K562 (cell line): ENCODE data around the gene TCEAL5. TPM values are rescaled to one million over a fixed set of nuclear protein-coding genes. Genes with fewer than 3 reads are reported as not detected.

Experiments used
- ATAC-seq: fragments of 200-7000 bp; cut with Tn5 transposase; 3 replicates; pipeline ENCODE4 v1.9.1; 2020; ENCODE audit warnings: moderate library complexity
- BruUV-seq: library from RNA; stranded (reverse); fragments of 400-500 nt; replicated peaks from 2 replicates; lab custom pipeline; 2021; lab: Mats Ljungman, UMichigan
- CTCF ChIA-PET: fragments of 300-600 bp; formaldehyde crosslinking; extraction: SDS; loops from one replicate; lab custom pipeline; 2021; ENCODE audit warnings: low intra/inter-chr PET ratio; lab: Yijun Ruan, JAX
- POLR2A ChIA-PET: fragments of 300-600, 350-650 bp; sonication (Branson Sonifier 250); formaldehyde crosslinking; extraction: SDS; loops from one replicate; lab custom pipeline; 2021; ENCODE audit warnings: antibody characterized with exemption, inconsistent platforms; lab: Yijun Ruan, JAX
- DNase-seq, 4 experiments: peaks; one replicate each; pipeline versions ENCODE4 v3.0.0 to v3.0.0-alpha.2; 2011 to 2018; ENCODE audit warnings: low spot score in 3 of 4, mixed read lengths in 3 of 4; ENCODE audit errors: extremely low read depth in 1 of 4
- FAIRE-seq: peaks from 2 replicates; lab custom pipeline; 2011; peaks lifted over from hg19 to GRCh38; lab: Jason Lieb, UNC
- H2AFZ ChIP-seq: 2 replicates; pipeline ENCODE4 v1.6.0; 2011; ENCODE audit warnings: low read depth, low read length, control low read depth, inconsistent platforms
- H3K27ac ChIP-seq: fragments of 200-600 bp; 3 replicates; pipeline ENCODE4 v1.8.0; 2011; ENCODE audit warnings: low read depth, mild to moderate bottlenecking, control low read depth, inconsistent platforms, low read length, moderate library complexity, mixed read lengths; ENCODE audit errors: extremely low read depth
- H3K27me3 ChIP-seq, 2 experiments: fragments of 300-600 bp in 1 of 2; 2 replicates in 1 of 2; 3 replicates in 1 of 2; pipeline versions ENCODE4 v1.6.0 to v1.8.0; 2011; ENCODE audit warnings: inconsistent platforms in 2 of 2, low read length in 2 of 2, mild to moderate bottlenecking in 1 of 2, mixed read lengths in 1 of 2, moderate library complexity in 1 of 2; ENCODE audit not compliant: control insufficient read depth in 2 of 2, insufficient read depth in 2 of 2
- H3K36me3 ChIP-seq: fragments of 300-600 bp; 3 replicates; pipeline ENCODE4 v1.8.0; 2011; ENCODE audit warnings: mild to moderate bottlenecking, low read length, inconsistent platforms; ENCODE audit not compliant: control insufficient read depth, insufficient read depth
- H3K4me1 ChIP-seq, 2 experiments: fragments of 200-600 bp in 1 of 2; replicated peaks in 1 of 2; 2 replicates in 1 of 2; 3 replicates in 1 of 2; pipeline versions ENCODE4 v1.5.1 to v1.8.0; 2011; ENCODE audit warnings: inconsistent platforms in 2 of 2, low read length in 2 of 2, mild to moderate bottlenecking in 1 of 2, mixed read lengths in 1 of 2, moderate library complexity in 1 of 2; ENCODE audit not compliant: control insufficient read depth in 2 of 2, insufficient read depth in 2 of 2
- H3K4me2 ChIP-seq: 2 replicates; pipeline ENCODE4 v1.6.1; 2011; ENCODE audit warnings: low read length, control low read depth, inconsistent platforms, mixed read lengths; ENCODE audit not compliant: insufficient read depth
- H3K4me3 ChIP-seq: fragments of 200-600 bp; sonication (generic), shearing (Covaris generic); 2 replicates; pipeline ENCODE4 v1.5.1; 2016; ENCODE audit warnings: control low read depth, inconsistent platforms
- H3K79me2 ChIP-seq: fragments of 200-600 bp; 3 replicates; pipeline ENCODE4 v1.8.0; 2011; ENCODE audit warnings: low read length, inconsistent platforms; ENCODE audit not compliant: control insufficient read depth, insufficient read depth
- H3K9ac ChIP-seq, 2 experiments: 2 replicates each; pipeline versions ENCODE4 v1.6.0 to v1.6.1; 2011; ENCODE audit warnings: low read depth in 2 of 2, low read length in 2 of 2, control low read depth in 1 of 2, inconsistent platforms in 1 of 2, mild to moderate bottlenecking in 1 of 2, mixed read lengths in 1 of 2; ENCODE audit not compliant: insufficient read depth in 1 of 2
- H3K9me1 ChIP-seq: one replicate; pipeline ENCODE4 v1.6.0; 2011; ENCODE audit warnings: inconsistent platforms, mild to moderate bottlenecking, low read length, moderate library complexity; ENCODE audit not compliant: control insufficient read depth, insufficient read depth
- H3K9me3 ChIP-seq: replicated peaks from 2 replicates; pipeline ENCODE4 v1.5.1; 2011; ENCODE audit warnings: low read depth, low read length, inconsistent platforms; ENCODE audit not compliant: control insufficient read depth, insufficient read depth
- H4K20me1 ChIP-seq: replicated peaks from 2 replicates; pipeline ENCODE4 v1.6.1; 2011; ENCODE audit warnings: low read length, inconsistent platforms, mixed read lengths; ENCODE audit not compliant: control insufficient read depth, insufficient read depth
- HDAC1 ChIP-seq, 2 experiments: fragments of 450-650 bp; IDR thresholded peaks; 2 replicates each; pipeline ENCODE4 v1.6.1; 2016 to 2017; ENCODE audit warnings: inconsistent platforms in 1 of 2, mild to moderate bottlenecking in 1 of 2, moderate library complexity in 1 of 2
- MTA1 ChIP-seq: fragments of 450-650 bp; IDR thresholded peaks from 2 replicates; pipeline ENCODE4 v1.6.1; 2017; ENCODE audit warnings: borderline replicate concordance
- MTA2 ChIP-seq: fragments of 450-650 bp; IDR thresholded peaks from 2 replicates; pipeline ENCODE4 v1.6.1; 2016; ENCODE audit warnings: low read depth
- POLR2AphosphoS5 ChIP-seq: IDR thresholded peaks from 2 replicates; pipeline ENCODE4 v1.6.1; 2011; ENCODE audit warnings: mild to moderate bottlenecking, low read depth, low read length, moderate library complexity; ENCODE audit not compliant: control insufficient read depth, insufficient read depth
- SAFB2 ChIP-seq: fragments of 200-400 bp; formaldehyde crosslinking; IDR thresholded peaks from 2 replicates; pipeline ENCODE4 v1.6.1; 2018; ENCODE audit warnings: borderline replicate concordance, low read length, low read depth, moderate library complexity; ENCODE audit not compliant: severe bottlenecking
- SMARCE1 ChIP-seq: fragments of 450-650 bp; IDR thresholded peaks from 2 replicates; pipeline ENCODE4 v1.7.1; 2016; ENCODE audit warnings: mild to moderate bottlenecking
- TCF3 ChIP-seq: sonication (generic); formaldehyde crosslinking; IDR thresholded peaks from 2 replicates; pipeline ENCODE4 v1.4.0; 2020; ENCODE audit warnings: mild to moderate bottlenecking, missing genetic modification reagents
- TOE1 ChIP-seq, 2 experiments: fragments of 450-650 bp in 1 of 2; sonication (generic) in 1 of 2; formaldehyde crosslinking in 1 of 2; IDR thresholded peaks; 2 replicates each; pipeline versions ENCODE4 v1.7.1 to v1.8.0; 2016 to 2022; ENCODE audit warnings: borderline replicate concordance in 2 of 2, mild to moderate bottlenecking in 2 of 2, antibody characterized with exemption in 1 of 2, inconsistent platforms in 1 of 2, low read depth in 1 of 2, missing genetic modification reagents in 1 of 2, moderate library complexity in 1 of 2
- ZNF589 ChIP-seq: fragments of 200-800 bp; sonication (Bioruptor generic); IDR thresholded peaks from 2 replicates; pipeline ENCODE4 v1.6.1; 2016; ENCODE audit warnings: low read depth, missing genetic modification characterization, missing compliant biosample characterization
- WGBS: fragments of 100-300 bp; shearing (Covaris generic); methylation state at CpG from one replicate; pipeline ENCODE4 v1.1.6; 2016; ENCODE audit warnings: low coverage, mixed read lengths; ENCODE audit not compliant: insufficient coverage; ENCODE audit errors: missing lambda C conversion rate; 5-methylcytosine and 5-hydroxymethylcytosine counted together
- in situ Hi-C: fragments of 300-500 bp; cut with MboI; formaldehyde crosslinking; loops from 4 replicates; pipeline ENCODE4 v1.15.0; 2018; ENCODE audit warnings: inconsistent platforms, mixed read lengths
- intact Hi-C: fragments of 100-400 bp; cut with micrococcal nuclease; formaldehyde crosslinking; loops from 2 replicates; pipeline ENCODE4 v1.14.2; 2022
- polyA plus RNA-seq, 8 experiments: library from polyadenylated mRNA; depleted of rRNA in 4 of 8; stranded (reverse) in 5 of 8; unstranded in 3 of 8; fragments of >200 nt; fragmentation: Nextera tagmentation in 2 of 8; fragmentation: Illumina TruSeq in 1 of 8; extraction: Ambion mirVana in 2 of 8; extraction: Trizol in 1 of 8; gene quantifications; 2 replicates each; pipeline versions ENCODE4 v1.2.1 to v1.2.3, GENCODE V29; 2011 to 2014; ENCODE audit warnings: inconsistent platforms in 1 of 8, missing spikeins in 1 of 8
- total RNA-seq, 7 experiments: library from RNA; depleted of rRNA in 6 of 7; stranded (reverse); fragments of >200 nt in 6 of 7; fragmentation: Illumina TruSeq in 2 of 7; extraction: Trizol in 2 of 7; gene quantifications; 2 replicates each; pipeline versions ENCODE4 v1.2.1 to v1.2.3, GENCODE V29; 2011 to 2021; ENCODE audit warnings: low replicate concordance in 1 of 7
- TF ChIP-seq, protein P1 (sequence below): fragments of 450-650 bp; IDR thresholded peaks from 2 replicates; pipeline ENCODE4 v1.6.1; 2017; ENCODE audit warnings: antibody characterized with exemption, mild to moderate bottlenecking
- TF ChIP-seq, protein P2 (sequence below): fragments of 450-650 bp; IDR thresholded peaks from 2 replicates; pipeline ENCODE4 v1.6.1; 2016; ENCODE audit warnings: antibody characterized with exemption
- TF ChIP-seq, protein P3 (sequence below): fragments of 450-650 bp; IDR thresholded peaks from 2 replicates; pipeline ENCODE4 v1.6.1; 2014; ENCODE audit warnings: low read depth, mild to moderate bottlenecking, moderate library complexity, borderline replicate concordance

Gene TCEAL5
- total and polyA plus RNA-seq, 9 of the 15 experiments (the other 6 are each of a cell fraction or from before 2014, with no cell fraction given), result 0.10 to 0.18 TPM; not detected in 7

GRCh38 chrX:103253608-103254007 lies 22.9 kb downstream of the TCEAL5 start:
- ATAC-seq (peak; percentile 65), FAIRE-seq (peak; percentile 51), DNase-seq (peak; percentile 12 to 78 (median 39))
- Histone ChIP-seq H3K27ac (no peak overlapping the region; the same call in 1 of the 3 replicates), H3K9me1 (no peaks in the 10 kb centered on the region), H3K79me2 (peaks cover 30% of the 10 kb centered on the region), H3K4me3 (peak overlapping the region; percentile 60), H3K4me2 (peak overlapping the region; percentile 95), H2AFZ (no peak overlapping the region), H4K20me1 (no peaks in the 10 kb centered on the region), H3K9ac (peak overlapping the region in 1 of 2 experiments; percentile 55; a peak in 2 of 4 replicates), H3K9me3 (no peaks in the 10 kb centered on the region), H3K36me3 (peaks cover 13% of the 10 kb centered on the region; the same call in 2 of the 3 replicates), H3K4me1 (peaks cover 6 to 43% of the 10 kb centered on the region in 2 experiments; a peak in 4 of 5 replicates), H3K27me3 (no peaks in the 10 kb centered on the region)
- BruUV-seq, result no TSS peak
- in situ Hi-C loops, result no loop called here
- POLR2A ChIA-PET, result interaction anchor here (1.0 kb wide), 1 partner anchor 17 kb away, joined by 3 read pairs; no protein-coding TSS in a partner anchor
- CTCF ChIA-PET, result no interaction called here
- intact Hi-C loops, result loop anchor here (5.0 kb wide), 1 partner anchor 301 kb away; no protein-coding TSS in a partner anchor
- 2% methylated on average over 5 of the region's 8 CpGs for WGBS
- TF ChIP-seq ZNF589 (CRISPR knock-in tag), result no peak
- TF ChIP-seq HDAC1 (IDR thresholded peaks at IDR 0.05), result peak in 1 of 2 experiments; percentile 67; a peak in 2 of 4 replicates
- 0 out of 2 replicates have a peak, but pooled peaks have one; percentile 18 for TF ChIP-seq MTA1
- no peak for TF ChIP-seq SAFB2
- TF ChIP-seq SMARCE1, result 0 out of 2 replicates have a peak, but pooled peaks have one; percentile 34
- peak; percentile 14; the same call in 1 of the 2 replicates for TF ChIP-seq TOE1 (IDR thresholded peaks at IDR 0.05; ENCODE audit: borderline replicate concordance)
- no peak for TF ChIP-seq TOE1 (CRISPR knock-in tag; IDR thresholded peaks at IDR 0.05; ENCODE audit: borderline replicate concordance, low read depth)
- TF ChIP-seq MTA2, result no peak
- TF ChIP-seq POLR2AphosphoS5, result peak; percentile 16; the same call in 1 of the 2 replicates
- TF ChIP-seq, protein P1, sequence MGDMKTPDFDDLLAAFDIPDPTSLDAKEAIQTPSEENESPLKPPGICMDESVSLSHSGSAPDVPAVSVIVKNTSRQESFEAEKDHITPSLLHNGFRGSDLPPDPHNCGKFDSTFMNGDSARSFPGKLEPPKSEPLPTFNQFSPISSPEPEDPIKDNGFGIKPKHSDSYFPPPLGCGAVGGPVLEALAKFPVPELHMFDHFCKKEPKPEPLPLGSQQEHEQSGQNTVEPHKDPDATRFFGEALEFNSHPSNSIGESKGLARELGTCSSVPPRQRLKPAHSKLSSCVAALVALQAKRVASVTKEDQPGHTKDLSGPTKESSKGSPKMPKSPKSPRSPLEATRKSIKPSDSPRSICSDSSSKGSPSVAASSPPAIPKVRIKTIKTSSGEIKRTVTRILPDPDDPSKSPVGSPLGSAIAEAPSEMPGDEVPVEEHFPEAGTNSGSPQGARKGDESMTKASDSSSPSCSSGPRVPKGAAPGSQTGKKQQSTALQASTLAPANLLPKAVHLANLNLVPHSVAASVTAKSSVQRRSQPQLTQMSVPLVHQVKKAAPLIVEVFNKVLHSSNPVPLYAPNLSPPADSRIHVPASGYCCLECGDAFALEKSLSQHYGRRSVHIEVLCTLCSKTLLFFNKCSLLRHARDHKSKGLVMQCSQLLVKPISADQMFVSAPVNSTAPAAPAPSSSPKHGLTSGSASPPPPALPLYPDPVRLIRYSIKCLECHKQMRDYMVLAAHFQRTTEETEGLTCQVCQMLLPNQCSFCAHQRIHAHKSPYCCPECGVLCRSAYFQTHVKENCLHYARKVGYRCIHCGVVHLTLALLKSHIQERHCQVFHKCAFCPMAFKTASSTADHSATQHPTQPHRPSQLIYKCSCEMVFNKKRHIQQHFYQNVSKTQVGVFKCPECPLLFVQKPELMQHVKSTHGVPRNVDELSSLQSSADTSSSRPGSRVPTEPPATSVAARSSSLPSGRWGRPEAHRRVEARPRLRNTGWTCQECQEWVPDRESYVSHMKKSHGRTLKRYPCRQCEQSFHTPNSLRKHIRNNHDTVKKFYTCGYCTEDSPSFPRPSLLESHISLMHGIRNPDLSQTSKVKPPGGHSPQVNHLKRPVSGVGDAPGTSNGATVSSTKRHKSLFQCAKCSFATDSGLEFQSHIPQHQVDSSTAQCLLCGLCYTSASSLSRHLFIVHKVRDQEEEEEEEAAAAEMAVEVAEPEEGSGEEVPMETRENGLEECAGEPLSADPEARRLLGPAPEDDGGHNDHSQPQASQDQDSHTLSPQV, result no peak
- TF ChIP-seq TCF3 (CRISPR knock-in tag), result peak; percentile 48
- TF ChIP-seq, protein P2, sequence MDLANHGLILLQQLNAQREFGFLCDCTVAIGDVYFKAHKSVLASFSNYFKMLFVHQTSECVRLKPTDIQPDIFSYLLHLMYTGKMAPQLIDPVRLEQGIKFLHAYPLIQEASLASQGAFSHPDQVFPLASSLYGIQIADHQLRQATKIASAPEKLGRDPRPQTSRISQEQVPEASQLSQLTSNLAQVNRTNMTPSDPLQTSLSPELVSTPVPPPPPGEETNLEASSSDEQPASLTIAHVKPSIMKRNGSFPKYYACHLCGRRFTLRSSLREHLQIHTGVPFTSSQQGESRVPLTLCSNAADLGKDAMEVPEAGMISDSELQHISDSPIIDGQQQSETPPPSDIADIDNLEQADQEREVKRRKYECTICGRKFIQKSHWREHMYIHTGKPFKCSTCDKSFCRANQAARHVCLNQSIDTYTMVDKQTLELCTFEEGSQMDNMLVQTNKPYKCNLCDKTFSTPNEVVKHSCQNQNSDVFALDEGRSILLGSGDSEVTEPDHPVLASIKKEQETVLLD, result no peak
- TF ChIP-seq, protein P3, sequence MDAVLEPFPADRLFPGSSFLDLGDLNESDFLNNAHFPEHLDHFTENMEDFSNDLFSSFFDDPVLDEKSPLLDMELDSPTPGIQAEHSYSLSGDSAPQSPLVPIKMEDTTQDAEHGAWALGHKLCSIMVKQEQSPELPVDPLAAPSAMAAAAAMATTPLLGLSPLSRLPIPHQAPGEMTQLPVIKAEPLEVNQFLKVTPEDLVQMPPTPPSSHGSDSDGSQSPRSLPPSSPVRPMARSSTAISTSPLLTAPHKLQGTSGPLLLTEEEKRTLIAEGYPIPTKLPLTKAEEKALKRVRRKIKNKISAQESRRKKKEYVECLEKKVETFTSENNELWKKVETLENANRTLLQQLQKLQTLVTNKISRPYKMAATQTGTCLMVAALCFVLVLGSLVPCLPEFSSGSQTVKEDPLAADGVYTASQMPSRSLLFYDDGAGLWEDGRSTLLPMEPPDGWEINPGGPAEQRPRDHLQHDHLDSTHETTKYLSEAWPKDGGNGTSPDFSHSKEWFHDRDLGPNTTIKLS, result no peak
